Measurements from ENCODE around the gene HIVEP3.

DNA sequence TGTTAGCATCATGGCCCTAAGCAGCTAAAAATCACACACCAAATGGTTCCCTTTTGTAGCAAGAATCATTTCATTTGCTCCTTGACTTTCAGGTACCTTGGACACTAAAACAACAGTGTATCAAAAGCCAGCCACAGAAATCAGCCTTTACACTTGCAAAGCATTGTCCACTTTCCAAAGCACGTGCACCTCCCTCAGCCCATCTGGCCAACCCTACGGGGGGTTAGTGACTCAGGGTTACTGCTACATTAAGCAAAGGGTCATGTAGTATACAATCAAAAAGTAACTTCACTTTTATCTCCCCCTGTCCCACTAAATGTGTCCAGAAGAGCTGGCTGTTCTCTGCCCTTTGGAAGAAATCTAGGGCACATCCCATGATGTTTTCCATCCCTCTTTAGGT is 149.7 kb downstream of the HIVEP3 start:
- TF ChIP-seq, protein P1, sequence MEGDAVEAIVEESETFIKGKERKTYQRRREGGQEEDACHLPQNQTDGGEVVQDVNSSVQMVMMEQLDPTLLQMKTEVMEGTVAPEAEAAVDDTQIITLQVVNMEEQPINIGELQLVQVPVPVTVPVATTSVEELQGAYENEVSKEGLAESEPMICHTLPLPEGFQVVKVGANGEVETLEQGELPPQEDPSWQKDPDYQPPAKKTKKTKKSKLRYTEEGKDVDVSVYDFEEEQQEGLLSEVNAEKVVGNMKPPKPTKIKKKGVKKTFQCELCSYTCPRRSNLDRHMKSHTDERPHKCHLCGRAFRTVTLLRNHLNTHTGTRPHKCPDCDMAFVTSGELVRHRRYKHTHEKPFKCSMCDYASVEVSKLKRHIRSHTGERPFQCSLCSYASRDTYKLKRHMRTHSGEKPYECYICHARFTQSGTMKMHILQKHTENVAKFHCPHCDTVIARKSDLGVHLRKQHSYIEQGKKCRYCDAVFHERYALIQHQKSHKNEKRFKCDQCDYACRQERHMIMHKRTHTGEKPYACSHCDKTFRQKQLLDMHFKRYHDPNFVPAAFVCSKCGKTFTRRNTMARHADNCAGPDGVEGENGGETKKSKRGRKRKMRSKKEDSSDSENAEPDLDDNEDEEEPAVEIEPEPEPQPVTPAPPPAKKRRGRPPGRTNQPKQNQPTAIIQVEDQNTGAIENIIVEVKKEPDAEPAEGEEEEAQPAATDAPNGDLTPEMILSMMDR (IDR thresholded peaks at IDR 0.05; ENCODE audit: low read length): no peak
- TF ChIP-seq EZH2 (optimal IDR thresholded peaks at IDR 0.05; ENCODE audit: low read depth, low read length): no peak
- no peak for TF ChIP-seq EZH2phosphoT487 (IDR thresholded peaks at IDR 0.05; ENCODE audit: low read length)
